GM18526 (cell line): ENCODE measurements around the gene ZNF330.

ENCODE experiments used
- POLR2A ChIP-seq: IDR thresholded peaks from 3 replicates; pipeline ENCODE4 v1.6.1; 2011; ENCODE audit not compliant: insufficient read length; ENCODE audit errors: extremely low read depth

The ZNF330 gene

GRCh38 chr4:141255016-141255415 lies 34.3 kb downstream of the ZNF330 start:
- no peak for TF ChIP-seq POLR2A

GRCh38 chr4:141258558-141258957 lies 37.9 kb downstream of the ZNF330 start:
- no peak for TF ChIP-seq POLR2A

GRCh38 chr4:141275834-141276233 lies 55.1 kb downstream of the ZNF330 start:
- TF ChIP-seq POLR2A, result no peak

GRCh38 chr4:141283152-141283551 lies 62.5 kb downstream of the ZNF330 start:
- TF ChIP-seq POLR2A, result no peak

- TF ChIP-seq POLR2A, result no peak
These were observed 62.9 kb downstream of the ZNF330 start for GRCh38 chr4:141283563-141283962.
